SHP77 (cell line): ENCODE data around the gene PEAK1.

ENCODE experiments used
- DNase-seq, 2 experiments: peaks; one replicate each; lab custom pipeline; 2025; lab: John Stamatoyannopoulos, UW

The PEAK1 gene

DNA sequence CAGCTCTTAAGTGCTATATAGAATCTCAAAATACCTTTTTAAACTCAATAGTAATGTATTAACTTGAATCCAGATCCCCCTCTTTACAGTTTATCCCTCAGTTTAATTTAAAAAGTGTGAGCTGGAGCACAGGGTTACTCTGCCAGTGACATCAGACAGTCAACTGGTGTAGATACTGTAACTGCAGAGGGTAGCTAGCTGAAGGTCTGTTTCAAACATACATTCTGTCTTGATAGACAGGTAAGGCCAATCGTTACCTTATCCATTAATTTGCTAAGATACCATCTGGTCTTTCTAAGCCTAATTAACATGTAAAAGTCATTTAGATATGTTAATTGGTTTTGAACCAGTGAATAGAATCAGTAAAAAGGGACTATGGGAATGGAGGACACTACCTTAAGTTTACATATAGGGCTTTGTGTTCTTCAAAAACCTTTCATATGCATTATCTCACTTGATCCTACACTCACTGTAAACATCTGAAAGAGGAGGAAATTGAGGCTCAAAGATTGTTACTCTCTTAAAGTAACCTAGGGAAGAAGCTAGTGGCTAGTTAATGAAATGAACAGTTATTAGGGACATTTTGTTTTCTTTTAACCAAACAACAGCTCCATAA is 289.5 kb downstream of the PEAK1 start:
- no peak for DNase-seq

DNA sequence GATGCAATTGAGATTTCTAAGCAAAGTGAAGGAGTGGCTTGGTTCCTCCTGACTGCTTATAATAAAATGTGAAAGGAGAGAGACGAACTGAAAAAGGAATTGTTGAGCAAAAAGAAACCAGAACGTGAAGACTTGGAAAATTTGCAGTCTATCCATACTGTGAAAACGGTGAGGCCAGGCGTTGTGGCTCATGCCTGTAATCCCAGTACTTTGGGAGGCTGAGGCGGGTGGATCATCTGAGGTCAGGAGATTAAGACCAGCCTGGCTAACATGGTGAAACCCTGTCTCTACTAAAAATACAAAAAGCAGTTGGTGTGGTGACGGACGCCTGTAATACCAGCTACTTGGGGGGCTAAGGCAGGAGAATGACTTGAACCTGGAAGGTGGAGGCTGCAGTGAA is 292.3 kb downstream of the PEAK1 start:
- no peak for DNase-seq

DNA sequence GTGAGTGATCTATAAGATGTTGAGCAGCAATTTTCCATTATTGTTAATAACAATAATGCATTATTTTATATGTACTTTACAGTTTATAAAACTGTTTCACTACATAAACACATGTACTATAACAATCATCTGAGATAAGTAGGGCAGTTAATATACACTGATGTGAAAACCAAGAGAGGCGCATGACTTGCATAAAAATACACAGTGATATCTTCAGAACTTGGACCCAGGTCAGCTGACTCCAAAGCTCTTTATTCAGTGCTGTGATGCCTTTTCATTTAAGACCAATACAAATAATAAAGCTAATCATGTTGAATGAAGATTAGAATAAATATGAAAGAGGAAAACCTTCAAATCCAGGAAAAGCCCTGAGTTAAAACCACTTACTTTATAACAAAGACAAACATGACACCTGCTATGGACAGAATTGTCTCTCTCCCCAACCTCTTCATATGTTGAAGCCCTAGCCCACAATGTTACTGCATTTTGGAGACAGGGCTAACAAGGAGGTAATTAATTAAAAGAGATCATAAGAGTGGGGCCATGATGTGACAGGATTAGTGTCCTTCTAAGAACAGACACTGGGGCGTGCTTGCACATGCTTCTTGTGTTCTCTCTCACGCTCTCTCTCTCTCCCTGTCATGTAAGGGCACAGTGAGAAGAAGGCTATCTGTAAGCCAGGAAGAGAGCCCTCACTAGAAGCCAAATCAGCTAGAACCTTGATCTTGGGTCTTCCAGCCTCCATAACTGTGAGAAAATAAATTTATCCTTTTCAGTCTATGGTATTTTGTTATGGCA is 293.2 kb downstream of the PEAK1 start:
- DNase-seq, result no peak

DNA sequence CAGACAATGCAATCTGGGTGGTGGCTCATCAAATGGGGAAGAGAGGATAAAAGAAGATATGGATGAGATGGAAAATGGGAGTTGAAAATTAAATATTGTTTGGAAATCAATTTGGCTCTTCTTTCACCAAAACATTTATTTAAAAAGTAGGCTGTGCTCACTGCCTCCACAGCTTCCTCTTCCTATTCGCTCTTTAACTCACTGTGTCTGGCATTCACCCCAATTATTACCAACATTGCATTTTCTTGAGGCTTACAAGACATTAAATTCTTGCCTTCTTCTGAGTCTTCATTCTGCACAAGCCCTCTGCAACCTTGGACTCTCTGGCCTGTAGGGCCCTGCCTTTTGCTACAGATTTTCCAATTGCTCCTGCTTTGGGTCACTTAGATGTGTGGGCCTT is 296.1 kb downstream of the PEAK1 start:
- no peak for DNase-seq

DNA sequence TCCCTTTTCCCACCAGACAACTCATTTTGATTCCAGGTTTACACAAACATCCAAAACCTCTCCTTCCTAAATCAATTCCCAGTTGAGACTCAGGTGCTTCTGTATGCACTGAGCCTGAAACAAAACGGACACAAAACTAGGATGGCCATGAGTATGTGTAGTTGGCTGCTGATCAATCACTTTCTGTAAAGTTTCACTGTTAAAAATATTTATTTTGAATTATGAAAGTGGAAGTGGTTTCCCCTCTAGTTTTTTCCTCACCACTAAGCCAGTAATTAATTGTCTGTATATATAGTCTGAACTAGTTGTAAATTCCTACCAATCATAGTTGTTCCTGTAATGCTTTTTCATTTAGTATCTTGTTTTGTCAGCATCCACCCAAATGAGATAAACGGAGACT is 297.3 kb downstream of the PEAK1 start:
- no peak for DNase-seq

DNA sequence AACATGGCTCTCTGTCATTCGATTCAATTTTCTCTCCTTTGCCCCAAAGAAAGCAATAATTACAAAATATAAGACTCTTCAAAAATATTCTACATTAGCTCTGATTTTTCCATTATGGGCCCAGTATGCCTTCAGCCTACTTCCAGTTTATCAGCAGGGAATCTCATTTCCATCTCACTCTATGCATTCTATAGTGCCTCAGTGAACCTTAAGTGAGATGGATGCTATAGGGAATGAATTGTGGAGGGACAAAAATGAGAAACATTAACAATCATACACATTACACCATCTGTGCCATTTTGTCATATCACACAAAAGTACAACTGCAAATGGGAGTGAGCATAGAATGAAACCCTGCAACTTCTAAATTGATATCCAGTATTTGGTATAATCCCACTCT is 298.3 kb downstream of the PEAK1 start:
- no peak for DNase-seq

DNA sequence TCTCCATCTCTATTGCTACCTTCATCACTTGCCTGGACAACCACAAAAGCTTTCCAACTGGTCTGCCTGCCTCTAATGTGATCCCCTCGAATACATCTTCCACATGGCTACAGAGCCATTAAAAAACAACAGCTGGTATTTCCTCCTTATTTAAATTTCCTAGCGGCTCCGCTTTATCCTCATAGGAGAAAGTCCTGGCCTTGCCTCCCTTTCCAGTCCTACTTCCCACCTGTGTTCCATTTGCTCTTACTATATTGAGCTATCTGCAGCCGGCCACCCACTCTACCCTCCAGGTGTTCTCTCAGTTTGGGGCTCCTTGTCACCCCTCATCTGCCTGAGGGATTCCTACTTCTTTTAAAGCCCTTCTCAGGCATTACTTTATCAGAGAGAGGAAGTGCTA is 299.3 kb downstream of the PEAK1 start:
- no peak for DNase-seq

DNA sequence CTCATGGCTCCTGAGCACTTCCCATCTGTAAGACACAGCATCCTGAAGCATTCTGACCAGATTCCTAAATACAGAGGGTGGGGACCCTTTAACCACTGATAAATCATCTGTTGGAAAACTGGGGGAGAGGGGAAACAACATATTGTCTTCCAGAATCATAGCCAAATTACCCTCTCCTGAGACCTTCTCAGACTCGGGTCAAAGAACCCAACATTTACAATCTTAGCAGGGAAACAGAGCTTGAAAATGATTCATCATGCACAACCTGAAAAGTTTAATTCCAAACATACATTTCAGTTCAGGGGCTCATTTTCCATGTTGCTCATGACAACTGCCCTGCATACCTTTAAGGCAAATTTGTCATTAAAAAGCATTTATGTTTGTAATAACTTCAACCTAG is 300.5 kb downstream of the PEAK1 start:
- no peak for DNase-seq

DNA sequence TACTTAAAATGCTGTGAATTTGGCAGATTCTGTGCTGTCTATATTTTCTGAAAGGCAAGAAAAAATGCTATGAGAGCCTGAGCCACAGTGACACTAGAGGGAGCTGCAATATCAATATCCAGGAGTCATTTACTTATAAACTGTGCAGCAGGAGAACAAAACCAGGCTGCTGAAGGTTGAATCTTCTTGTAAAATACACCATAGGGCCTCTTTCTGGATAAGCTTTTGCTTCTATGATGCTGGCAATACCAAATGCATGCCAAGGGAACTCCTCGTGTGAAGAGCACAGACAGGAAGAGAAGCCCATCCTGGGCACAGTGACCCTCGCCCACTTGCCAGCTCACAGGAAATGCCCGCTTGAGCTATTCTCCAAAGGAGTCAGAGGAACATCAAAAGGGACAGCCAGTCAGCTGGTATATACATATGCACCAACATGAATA is 301.0 kb downstream of the PEAK1 start:
- peak; percentile 20 to 51 for DNase-seq

DNA sequence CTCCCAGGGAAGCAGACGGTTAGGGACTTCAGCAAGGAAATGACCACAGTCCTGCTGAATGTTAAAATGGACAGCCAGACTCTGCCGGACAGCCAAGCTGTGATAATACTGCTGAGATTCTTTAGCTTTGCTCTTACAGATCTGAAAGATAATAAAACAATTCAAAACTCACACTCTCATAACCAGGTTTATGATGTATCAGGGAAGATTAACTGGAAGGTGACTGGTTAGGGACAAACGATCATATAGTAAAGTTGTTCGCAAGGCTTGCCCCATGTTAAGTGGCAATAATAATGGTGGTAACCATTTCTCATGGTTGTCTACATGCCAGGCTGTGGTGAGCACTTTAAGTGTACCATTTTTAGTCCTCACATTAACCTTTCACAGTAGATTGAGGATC is 304.7 kb downstream of the PEAK1 start:
- no peak for DNase-seq

DNA sequence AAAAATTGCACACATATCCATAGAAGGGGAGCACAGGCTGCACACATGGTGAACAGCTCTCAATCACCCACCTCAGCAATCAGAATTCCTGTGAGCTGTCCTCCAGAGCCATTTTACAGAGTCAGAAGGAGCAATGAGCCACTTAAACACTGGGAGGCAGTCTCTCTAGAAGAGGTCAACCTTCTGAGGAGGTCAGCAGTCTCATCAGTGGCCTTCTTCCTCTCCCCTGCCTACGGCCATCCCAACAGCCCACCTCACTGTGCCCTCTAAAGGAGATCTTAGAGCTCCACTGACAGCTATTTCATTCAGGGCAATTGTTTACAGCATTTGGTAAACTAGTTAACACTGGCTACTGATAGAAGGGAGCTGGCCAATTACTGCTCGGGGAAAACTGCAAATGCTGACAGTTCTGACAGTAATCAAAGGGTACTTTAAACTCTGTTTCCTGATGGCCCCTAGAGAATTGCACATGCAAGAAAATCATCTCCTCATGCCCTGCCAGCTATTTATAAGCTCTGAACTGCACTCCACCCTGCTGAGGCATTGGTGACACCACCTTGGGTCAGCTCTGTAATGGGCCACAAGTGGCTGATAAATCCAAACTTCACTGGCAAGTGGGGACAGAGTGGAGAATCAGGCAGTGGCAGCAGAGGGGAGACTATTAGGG is 306.9 kb downstream of the PEAK1 start:
- no peak for DNase-seq

DNA sequence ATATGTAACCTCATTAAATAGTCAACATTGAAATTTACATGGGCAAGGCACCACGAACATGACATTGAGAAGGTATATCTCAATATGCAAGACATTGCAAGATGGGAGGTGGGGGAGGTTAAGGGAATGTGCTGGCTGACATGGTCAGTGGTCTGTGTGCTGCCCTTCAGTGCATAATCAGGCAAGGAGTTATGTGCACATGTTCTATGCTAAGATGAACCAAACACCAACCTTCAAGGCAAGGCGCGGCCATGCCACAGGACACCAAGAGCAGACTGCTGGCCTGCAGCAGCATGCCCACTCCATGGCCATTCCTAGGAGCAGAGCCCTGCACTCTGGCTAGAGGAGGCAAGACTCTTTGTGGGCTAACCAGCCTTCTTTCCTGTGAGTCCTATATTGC is 308.1 kb downstream of the PEAK1 start:
- no peak for DNase-seq

DNA sequence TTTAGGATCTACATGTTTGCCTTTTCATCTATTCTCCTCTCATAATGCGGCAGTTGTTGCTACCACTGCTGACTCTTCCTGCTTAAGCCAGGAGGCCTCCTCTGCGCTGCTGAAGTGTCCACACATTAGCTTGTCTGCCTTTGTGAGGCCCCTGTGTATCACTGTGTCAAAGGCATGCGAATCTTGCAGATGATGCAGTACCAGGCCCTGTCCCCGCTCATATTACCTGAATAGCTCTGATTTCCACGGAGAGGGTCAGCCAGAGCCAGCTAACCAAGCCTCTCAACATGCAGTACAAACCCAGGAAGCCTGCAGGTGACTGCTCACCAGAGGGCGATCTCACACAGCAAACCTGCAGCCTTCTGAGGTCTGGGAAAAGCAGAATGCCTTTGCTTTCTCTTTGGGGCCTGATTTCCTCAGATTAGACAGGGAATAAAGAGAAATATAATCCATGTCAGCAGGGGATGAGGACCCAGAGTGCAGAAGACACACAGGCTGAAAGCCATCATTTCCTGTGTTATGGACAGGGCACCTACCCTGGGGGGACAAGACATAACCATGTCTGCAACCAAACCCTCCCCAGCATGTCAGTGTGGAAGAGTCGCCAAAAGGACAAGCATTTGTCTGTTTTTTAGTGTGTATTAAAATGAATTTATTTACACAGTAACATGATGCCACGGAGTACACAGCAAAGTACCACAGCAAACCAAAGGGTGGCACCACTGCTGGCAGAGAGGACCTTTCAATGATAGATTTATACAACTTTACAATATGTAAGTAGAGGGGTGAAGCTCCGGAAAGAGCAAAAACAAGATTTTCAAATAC is 312.2 kb downstream of the PEAK1 start:
- peak; percentile 40 to 64 for DNase-seq

DNA sequence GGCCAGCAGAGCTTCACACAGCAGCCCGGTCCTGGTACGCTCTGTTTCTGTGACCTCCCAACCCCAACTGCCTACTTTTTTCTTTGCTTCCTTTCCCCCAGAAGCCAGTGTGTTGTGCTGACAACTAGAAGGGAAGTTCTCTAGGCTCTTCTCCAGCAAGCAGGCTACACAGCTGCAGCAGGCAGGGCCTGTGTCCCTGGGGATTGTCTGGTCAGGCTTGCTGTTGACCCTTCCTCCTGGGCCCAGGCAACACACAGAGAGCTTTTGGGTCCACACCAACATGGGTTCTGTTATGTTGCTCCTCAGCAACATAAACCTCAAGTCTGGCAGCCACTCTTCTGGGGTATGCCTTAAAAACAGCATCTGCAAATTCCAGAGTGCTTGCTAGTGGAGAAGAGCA is 312.8 kb downstream of the PEAK1 start:
- DNase-seq, result no peak

DNA sequence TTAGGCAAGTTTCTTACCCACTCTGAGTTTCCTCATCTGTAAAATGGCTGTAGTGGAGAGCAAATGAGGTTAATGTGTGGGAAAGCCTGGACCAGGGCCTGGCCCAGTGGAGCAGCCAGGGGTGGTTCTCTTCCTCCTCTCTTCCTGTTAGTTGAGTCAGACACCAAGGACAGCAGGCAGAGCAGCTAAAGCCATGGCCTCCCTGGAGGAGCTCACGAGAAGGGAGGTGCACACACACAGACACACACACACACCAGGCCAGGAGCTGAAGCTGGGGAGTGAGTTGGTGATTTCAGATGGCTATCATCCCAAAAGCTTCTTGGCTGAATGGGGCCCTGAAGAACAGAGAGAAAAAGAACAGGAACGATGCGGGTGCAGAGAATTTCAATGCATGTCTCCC is 315.7 kb downstream of the PEAK1 start:
- DNase-seq, result no peak

DNA sequence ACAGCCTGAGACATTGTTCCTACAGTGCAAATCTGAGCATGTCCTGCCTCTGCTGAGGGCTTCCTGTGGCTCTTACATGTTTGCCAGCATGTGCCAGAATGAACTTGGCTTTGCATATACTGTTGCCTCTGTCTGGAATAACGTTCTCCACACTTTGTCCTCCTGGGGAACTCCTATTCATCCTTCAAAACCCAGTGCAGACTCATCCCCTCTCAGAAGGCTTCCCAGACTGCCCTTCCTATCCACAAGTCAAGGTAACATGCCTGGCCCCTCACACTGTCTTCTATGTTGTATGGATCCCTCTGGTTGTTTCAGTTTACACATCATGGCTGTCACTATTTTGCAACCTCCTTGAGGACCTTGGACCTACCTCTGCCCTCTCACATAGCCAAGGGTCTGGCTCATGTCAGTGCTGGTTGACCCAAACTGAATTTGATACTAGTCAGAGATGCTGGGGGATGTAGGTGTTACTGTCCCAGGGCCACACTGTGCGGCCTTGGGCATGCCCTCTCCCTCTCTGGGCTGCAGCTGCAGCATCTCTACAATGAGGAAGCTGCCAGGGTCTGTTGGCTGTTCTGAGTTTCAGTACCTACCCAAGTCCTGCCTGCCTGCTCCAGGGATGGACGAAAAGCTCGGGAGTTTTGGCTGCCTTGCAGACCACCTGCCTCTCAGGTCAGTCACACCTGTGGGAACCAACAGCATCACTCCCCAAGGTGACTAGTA is 320.0 kb downstream of the PEAK1 start:
- DNase-seq, result no peak

DNA sequence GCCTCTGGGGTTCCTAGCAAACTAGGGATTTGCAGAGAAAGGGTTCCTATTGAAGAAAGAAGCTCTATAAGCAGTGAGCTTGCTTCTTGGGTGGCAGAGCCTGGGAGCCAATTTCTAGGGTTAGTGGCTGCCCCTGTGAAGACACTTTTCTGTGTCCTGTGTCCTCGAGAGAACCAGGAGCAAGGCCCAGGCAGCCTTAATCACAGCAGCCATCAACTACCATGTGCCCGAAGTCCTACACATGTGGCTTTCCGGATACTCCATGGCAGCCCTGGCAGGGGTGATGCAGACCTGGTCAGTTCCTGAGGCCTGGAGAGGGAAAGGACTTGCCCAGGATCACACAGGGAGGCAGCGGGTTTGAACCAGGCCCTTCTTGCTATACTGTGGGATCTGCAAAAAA is 321.3 kb downstream of the PEAK1 start:
- no peak for DNase-seq

DNA sequence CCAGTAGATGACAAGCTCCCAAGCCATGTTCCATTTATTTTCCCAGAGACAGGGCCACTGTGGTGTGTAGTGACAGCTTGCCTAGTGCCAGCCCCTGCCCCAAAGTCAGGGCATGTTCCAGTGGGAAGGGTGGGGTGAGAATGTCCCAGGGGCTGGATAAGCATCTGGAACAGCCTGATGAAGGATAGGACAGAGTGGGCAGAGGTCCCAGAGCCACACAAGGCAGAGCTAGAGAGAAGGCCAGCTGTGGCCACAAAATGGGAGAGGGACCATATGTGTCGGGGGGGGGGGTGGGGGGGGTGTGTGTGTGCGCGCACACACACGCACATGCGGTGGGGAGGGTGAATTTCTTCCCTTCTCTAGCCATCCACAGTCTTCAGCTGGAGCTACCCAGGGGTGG is 322.0 kb downstream of the PEAK1 start:
- no peak for DNase-seq

DNA sequence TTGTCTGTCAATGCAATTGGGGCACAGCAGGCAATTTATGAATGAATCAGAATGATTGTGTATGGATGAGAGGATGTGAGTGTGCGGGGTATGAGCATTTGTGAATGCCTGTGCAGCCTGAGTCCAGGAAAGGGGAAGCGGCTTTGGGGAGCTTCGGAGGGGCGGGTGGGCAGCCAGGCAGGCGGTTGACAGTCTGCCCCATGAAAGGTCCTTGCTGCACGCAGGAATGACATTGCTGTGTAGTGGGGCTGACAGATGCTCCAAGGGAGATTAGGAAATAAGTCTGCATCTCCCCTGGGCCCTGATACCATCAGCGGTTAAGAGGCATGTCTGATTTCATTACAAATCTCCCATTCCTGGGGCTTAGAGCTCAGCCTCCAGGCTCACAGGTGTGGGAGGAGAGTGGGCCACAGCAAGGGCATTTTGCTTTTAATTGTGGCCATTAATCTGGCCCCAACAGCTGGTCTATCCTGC is 322.6 kb downstream of the PEAK1 start:
- no peak for DNase-seq

DNA sequence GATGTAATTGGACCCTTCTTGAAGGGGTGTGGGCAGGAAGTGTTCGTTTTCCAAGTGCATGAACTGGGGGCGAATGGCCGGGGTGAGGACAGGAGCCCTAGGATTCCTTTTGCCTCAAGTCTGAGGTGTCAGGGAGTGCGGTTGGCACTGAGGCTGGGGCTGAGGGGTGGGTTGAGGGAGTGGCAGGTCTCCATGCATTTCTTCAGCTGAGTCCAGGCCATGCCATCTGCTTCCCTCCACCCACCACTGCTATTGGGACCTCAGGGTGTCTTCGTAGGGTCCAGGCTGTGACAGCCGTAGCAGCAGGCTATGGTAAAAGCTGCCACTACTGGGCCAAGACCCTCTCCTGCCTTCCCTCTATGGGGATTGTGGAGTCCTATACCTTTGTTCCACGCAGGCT is 323.4 kb downstream of the PEAK1 start:
- DNase-seq, result no peak

DNA sequence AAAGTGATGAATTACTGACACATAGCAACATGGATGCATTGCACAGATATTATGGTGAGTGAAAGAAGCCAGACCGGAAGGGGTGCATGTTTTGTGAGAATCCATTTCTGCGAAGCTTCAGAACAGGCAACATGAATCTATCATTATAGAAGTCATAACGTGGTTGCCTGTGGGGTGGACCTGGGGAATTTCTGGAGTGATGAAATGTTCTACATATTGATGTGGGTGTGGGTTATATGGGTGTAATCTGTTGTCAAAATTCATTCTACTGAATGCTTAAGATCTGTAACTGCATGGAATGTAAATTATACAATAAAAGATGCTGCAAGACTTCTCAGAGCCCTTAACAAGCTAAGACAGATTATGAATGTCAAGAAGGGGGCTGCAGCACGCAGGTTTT is 323.8 kb downstream of the PEAK1 start:
- DNase-seq, result no peak
